KG1 (cell line): Measurements from ENCODE around the gene MIER2.

Experiments used
- DNase-seq: peaks from one replicate; lab custom pipeline; 2025; lab: John Stamatoyannopoulos, UW

MIER2 gene

DNA sequence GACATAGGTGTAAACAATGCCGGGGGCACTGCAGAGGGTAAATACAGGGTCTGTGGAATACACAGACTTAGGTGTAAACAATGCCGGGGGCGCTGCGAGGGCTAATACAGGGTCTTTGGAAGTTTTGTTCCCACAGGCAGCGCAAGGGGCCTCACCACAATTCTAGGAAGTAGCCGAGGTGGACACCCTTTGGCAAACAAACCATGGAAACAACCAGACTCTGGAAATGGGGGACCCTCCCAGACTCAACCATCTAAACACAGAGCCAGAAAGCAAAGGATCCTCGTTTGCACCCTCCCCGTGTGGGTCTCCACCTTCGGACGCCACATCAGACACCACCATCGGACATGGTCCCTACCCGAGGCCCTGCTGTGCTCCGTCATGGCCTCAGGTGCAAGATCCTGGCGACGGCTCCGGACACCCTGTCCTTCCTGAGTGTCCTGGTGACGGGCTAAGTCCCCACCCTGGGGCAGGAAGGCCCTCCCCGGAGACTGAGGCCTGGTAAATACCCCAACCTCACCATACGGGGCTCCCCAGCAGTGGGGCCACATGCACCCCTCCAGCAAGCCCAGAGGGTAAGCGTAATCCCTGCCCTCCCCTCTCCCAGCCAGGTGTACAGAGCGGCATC lies 36.7 kb downstream of the MIER2 start:
- DNase-seq: no peak

DNA sequence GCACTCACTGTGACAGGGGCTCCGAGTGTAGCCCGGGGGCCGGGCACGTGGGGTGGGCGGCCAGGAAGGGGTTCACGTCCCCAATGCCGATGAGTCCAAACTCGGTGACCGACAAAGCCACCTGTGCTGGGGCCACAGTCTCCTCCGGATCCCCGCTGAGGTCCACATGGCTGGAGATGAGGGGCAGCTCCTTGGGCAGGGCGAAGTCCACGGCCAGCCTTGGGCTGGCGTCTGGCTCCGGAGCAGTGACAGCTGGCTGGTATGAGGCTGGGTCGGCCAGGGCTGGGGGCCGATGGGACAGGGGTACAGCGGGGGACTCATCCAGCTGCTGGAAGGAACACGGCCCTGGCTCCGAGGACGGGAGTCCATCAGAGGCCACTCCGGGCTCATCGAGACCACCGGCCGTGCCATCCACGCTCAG lies 37.5 kb downstream of the MIER2 start:
- DNase-seq: no peak

DNA sequence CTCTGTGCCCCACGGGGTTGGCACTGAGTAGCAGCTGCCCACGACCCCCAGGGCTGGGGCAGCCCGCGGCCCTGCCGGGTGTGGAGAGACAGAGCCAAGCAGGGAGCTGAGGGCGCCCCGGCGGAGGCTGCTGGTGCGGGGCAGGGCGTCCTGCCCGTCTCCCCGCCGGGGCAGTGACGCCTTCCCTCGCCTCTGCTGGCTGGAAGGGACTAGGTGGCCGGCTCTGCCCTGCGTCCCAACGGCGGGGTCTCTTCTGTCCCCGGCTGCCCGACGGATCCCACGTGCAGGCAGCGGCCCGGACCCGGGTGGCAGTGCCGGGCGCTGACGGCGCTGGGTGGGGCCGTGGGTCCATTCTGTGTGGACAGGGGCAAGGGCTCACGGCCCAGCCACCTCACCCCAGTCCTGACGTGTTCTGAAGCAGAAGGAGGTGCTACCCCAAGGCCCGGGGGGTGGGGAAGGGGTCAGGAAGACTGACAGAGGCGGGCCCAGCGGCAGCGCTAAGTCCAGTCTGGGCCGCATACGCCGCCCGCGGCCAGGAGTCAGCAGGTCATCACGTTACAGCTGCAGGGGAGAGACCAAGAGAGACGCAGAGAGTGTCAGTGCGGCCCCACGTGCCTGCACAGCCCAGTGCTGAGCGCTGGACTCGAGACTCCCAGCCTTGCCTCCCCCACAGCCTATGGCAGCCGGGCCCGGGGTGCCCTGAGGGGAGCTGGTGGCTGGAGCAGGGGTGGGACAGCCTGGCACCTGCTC lies 38.3 kb downstream of the MIER2 start:
- DNase-seq: no peak

DNA sequence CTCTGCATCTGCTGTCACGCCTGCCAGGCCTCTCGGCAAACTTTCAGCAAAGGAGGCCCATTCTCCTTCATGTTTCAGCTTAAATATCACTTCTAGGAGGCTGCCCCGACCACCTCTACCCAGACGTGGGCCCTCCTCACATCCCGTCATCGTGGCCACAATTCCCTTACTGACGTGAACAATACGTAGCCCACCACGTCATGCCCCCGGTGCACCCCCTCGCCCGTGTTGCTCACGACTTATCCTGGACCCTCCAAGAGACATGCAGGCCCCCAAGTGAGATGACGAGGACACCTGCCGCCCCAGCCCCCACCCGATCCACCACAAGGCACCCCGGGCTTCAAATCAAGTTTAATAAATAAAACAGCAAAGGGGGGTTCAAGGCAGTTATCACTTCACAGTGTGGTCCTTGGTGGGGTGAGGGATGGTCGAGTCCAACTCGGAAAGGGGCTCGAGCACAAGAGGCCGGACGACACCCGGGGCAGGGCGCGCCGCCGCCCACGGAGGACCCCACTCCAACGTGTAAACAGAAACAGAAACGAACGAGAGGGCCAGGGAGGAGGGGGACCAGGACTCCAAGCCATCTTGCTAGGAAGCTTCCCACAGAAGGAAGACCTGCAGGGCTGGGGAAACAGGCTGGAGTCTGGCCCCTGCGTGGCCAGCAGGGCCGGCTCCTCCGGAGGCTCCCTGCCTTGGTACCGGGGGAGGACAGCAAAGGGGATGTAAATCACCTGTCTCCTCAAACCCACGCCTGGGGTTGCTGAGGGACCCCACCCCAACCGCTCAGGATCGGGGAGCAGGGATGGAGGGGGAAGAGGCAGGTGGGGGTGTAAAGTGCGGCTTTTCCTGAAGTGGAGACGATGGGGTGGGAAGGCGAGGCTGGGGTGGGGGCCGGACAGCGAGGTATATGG lies 39.1 kb downstream of the MIER2 start:
- no peak for DNase-seq

DNA sequence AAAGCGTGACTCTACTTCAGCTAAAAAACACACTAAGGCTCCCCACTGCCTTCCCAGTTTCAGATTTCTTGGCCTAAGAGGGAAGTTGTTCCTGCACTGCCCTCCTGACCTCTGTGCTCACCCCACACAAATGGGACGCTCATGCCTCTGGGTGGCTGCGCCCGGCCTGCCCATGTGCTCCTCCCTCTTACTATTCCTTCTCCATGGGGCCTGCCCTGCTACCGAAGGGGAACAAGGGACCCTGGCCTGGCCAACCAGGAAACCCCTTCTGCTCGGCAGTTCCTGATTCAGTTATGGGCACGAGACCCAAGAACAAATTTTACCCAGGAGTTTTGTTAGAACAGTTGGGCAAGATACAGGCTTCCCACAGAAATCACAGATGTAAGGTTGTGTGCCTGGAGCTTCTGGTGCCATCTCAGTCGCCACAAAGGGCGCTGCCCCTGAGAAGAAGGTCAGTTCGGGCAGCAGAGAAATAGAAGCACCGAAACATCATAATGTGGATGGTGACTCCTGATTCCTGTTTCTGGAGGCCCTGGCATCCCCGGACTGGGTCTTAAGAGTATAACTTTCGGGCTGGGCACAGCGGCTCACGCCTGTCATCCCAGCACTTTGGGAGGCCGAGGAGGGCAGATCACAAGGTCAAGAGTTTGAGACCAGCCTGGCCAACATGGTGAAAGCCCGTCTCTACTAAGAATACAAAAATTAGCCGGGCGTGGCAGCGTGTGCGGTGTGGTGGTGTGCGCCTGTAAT lies 47.9 kb downstream of the MIER2 start:
- DNase-seq: no peak

DNA sequence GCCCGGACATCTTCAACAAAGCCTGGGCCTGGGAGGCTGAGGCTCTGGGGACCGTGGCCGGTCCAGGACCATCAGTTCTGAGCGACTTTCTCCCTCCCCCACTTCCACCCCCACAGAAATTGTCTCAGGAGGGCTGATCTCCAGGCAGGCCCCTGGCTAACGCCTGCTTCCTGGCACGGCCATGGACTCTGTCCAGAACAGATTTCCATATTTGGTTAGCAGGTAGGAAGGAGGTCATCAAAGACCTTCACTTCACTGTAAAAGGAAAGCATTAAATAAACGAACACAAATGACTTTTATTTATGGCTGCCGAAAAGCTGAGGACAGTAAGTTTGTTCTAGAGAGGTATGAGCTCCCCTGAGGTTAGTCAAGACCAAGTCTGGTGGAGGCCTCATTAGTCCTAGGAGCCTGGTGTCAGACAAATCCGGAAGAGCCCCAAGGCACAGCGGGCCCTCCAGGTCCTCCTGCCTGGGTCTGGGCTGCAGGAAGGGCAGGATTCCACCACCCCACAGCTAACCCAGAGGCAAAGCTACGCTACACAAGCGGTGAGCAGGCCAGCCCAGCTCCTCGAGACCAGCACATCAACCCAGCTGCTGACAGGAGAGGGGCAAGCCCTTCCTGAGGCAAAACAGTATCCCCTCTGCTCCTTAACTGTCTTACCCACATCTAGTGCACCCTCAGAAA lies 48.8 kb downstream of the MIER2 start:
- no peak for DNase-seq

DNA sequence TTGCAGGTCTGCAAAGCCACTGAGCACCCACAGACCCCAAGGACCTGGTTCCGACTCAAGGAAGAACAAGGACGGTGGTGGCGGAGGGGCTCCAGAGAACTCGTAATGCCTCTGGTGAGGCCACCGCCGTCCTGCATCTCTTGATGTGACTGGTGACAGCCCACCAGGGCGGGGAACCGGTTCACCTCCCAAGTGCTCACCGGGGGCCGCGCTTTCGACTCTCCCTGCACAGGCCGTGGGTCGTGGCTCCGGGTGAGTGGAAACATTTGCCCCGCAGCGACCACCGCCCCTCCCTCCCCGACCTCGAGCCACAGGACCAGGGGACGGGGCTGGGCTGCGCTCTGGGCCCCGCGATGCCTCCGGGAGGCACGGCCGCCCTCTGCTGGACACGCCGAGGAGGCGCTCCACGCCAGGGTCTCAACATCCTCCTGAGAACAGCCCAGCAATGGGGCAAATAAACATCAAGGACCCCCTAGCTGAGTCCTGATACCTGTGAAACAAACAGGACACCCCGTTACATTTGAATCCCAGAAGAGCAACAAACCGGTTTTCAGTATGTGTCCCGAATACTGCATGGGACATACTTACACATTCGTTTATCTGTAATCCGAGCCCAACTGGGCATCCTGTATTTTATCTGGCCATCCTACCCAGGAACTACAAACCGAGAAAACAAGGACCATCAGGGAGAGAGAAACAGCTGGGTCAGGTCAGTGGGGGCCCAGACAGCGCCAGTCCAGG lies 49.5 kb downstream of the MIER2 start:
- no peak for DNase-seq

DNA sequence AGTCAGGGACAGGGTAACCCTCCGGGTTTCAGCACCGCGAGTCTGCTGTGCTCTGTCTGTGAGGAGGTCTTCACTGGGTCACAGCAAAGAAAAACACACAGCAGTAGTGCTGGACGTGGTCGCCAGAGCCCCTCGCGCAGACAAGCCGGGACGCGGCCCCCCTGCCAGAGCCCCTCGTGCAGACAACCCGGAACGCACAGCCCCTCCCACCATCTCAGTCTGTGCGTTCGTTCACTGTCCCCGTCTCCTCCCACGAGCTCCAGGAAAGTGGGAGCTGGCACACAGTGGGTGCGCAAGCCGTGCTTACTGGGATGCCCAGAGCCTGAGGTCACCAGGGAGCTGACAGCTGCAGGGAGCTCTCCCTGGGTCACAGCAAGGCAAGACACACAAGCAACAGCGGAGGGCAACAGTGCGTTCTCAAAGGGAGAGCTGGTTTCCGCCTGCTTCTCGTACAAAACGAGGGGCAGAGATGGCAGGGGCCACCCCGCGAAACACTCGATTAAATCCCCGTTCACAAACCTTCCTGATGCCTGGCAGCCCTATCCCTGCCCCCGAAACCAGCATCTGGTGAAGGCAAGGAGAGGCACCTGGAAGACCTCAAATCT lies 50.2 kb downstream of the MIER2 start:
- no peak for DNase-seq

DNA sequence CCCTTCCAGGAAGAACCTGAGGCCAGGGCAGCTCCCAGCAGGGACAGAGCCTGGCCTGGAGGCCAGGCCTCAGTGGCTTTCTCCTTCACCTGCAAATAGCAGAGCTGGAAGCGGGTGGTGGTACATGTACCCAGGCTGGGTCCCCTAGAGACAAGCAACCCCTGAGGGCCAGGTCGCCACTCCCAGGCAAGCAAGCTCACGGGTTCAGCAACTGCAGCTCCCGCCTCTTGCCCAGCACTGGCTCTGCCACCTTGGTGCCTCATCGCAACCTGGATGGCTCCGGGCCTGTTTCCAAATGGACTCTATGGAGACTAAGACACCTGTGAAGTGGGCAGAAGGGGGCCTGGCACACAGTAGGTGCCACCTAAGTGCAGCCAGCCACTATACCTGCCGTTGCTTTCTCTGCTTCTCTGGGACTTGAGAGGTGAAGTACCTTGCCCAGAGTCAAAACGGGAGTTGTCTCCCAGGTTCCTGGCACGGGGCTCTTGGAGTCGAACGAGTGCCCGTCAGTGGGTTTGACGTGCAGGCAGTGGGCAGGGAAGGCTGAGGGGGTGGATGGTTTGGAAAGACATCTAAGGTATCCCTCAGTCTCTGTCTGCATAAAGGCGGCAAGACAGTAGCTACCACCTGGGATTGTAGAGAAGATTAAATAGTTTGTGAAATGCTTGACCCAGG lies 51.0 kb downstream of the MIER2 start:
- DNase-seq: no peak

DNA sequence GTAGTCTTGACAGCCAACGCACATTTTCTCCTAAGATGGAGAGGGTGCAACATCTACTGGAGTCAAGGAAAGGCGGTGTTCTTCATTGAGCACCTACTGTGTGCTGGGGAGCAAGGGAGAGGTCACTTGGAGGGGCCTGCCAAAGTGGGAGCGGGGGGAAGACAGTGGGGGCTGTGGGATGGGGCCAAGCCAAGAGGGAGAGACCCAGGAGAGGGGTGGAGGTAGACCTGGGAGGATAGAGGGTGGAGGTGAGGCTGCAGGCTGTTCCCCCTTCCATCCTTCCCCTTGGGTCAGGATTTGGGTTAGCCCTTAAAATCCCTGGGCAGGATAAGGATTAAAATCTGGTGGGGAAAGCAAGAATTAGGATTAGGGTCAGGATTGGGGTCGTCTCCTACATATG lies 51.6 kb downstream of the MIER2 start:
- no peak for DNase-seq

DNA sequence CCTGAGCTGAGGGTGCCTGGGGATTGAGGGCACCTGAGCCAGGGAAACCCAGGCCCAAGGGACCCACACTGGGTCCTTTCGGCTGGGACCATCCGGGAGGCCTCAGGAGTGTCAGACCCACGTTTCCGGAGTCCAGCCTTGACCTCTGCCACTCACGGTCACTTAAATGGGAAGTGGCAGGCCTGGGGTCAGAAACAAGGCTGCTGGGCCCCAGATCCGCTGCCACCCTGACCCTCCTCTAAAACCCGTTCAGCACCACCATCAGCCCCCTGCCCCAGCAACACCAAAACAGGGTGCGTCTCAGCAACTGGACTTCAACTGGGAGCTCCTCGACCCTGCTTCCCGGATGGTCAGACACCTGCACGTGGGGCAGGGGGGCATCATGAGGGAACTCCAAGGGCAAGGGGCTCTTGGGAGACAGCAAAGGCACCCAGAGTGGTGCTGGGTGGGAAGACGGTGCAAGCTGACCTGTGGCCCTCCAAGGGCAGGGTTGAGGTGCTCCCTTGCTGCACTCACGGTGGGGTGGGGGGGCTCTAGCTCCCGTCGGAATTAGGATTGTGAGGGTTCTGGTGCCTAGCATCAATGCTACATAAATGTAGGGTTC lies 52.2 kb downstream of the MIER2 start:
- no peak for DNase-seq

DNA sequence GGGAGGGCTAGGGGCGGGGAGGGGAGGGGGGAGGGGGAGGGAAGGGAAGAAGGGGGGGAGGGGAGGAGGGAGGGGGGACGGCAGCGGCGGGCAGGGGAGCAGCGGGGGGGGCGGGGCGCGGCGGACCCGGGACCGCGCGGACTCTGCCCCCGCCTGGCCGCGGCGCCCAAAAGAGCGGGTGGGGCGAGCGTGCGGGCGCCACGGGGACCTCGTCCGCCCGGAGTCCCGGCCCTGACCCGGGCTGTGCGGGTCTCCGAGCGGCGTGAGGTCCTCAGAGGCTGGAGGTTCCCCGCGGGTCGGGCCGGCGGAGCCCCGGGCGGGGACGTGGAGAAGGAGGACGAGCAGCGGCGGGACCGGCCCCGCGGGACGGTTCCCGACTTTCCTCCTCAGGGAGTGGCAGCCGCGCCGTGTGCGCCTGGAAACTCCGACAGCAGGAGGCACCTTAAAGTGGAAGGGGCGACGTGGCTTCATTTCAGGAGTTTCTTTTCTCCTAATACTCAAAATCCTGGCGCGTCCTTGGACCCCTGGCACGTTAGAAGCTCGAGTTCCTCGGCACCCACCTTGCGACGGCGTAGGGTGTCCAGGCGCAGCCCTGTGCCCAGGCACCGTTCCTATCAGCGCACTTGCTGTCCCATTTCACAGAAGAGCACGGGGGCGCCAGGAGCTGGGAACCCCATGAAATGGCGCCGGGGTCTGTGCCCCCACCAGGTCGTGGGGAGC lies 52.9 kb downstream of the MIER2 start:
- DNase-seq: no peak

DNA sequence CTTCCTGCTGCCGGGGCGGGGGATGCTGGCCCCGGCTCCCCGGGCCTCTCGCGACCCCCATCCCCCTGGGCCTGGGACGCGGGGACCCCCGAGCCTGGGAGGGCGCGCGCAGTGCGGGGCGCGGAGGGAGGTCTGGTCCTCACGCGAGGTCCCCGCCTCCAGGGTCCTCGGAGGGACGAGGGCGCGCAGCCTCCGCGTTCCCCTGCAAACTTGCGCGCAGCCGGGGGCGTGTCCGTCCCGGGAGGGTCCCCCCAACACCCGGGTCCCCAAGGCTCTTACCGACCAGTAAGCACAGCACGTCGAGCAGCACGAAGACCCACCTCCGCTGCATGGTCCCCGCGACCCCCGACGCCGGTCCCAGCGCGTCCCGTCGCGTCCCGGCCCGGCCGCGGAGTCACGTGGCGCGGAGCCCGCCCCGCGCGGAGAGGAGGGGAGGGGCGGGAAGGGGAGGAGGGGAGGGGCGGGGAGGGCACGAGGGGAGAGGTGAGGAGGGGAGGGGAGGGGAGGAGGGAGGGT lies 53.5 kb downstream of the MIER2 start, which contains the start of gene PLPP2:
Gene PLPP2 (minus strand): TSS at position 398 of the 516 bp plus-strand sequence. CDS start 67 bp downstream, at position 331.
- no peak for DNase-seq

DNA sequence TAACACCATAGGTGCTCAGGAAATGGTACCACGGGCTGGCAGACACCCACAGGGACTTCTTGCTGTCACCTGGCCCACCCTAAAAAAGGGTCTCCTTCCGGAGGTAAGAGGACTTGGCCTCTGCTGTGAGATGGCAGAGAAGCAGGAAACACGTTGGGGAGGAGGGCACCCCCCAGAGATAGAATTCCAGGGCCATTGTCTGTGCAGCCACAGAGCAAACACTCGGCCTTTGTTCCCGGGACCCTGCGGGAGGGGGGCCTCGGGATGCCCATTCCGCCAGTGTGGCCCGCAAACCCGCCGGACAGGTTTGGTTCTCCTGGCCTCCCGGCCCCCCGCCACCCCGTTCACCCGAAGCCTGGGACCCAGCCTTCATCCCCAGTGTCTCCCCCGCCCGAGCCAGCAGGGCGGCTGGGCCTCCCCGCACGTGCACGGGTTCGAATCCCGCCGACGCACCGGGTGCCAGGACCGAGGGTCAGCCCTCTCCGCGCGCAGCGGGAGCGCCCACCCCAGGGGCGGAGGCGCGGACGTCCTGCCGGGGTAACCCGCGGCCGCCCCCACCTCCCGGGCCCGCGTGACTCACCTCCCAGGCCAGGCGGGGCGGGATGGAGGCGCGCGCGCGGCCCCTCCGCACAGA lies 54.1 kb downstream of the MIER2 start:
- no peak for DNase-seq

DNA sequence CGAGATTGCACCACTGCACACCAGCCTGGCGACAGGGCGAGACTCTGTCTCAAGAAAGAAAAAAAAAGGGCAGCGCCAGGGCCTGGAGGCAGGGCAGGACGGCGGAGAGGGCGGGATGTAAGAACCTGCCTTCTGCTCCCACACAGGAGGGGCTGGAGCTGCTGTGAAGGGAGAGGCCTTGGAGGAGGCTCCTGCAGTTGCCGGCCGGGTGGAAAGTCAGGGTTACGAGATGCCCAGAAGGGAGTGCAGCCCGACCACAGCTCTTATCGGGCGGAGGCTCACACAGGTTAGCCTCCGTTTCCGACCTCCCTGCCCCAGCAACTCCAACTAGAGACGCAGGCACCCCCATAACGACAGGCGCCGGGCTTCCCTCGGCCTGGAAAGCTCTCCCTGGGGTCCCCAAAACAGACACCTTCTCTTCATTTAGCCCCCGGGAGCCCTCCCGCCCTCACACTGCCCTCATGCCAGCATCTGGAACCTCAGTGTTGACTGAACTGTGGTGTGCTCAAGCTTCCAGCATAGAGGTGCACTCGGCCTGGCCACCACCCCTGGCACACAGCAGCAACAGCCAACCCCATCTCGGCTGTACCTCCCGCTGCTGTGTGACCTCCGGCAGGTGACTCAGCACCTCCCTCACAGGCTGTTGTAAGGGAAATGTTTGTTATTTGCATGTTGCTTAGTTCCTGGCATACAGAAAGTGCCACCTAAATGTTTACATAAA lies 54.8 kb downstream of the MIER2 start:
- DNase-seq: no peak

DNA sequence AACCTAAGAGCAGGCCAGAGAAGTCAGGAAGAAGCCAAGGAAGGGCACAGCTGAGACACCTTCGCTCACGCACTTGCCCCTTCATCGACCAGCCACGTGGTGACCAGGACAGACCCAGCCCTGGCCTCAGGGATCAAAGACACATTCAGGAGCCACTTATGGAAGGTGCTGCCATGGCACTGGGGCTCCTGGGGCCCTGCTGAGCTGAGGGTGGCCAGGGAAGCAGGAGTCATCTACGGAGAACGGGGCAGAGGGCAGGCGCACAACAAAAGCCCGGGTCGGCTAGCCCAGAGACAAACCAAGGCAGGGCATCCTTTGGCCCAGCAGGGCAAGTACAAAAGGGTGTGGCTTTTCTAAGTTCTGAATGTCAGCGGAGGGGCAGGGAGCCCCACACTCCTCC lies 55.7 kb downstream of the MIER2 start:
- DNase-seq: no peak

DNA sequence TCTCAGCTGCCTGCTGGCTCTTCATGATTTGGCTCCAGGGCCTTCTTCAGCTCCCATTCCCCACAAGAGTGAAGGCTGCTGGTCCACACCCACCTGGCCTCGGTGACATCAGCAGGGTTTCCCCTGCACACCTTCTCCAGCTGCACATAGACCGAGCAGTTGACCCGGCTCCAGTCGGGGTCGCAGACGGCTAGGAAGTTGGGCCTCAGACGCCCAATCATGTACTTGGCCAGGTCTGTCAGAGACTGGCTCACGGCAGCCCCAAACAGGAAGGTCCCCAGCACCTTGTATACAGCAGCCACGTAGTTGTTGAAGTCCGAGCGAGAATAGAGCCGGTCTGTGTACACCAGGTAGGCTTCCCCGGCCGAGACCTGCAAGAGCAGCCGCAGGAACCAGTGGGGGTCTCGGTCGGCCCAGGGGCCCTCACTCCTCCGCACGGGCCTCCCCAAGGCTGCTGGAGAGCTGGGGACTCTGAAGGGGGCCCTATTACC lies 57.2 kb downstream of the MIER2 start:
- DNase-seq: no peak
